Measurements from ENCODE around the gene ZNF77. TPM values are rescaled to one million over a fixed set of nuclear protein-coding genes. Genes with fewer than 3 reads are reported as not detected.

The ZNF77 gene
- total and polyA plus RNA-seq, 8 donors, result 0.29 to 65.3 (median 4.2) TPM

- H3K9me3 ChIP-seq, result no peaks in the 10 kb centered on the region
- WGBS, 5 donors, result 91 to 95% (median 92%) methylated on average over 7 to 15 of the region's 15 CpGs
- intact Hi-C loops (cut with DNase I; ENCODE audit: low total_unique reads), result no loop called here
These were observed 44.6 kb upstream of the ZNF77 start for GRCh38 chr19:2989236-2989946.

GRCh38 chr19:2988568-2988967 is 43.8 kb upstream of the ZNF77 start:
- Histone ChIP-seq H3K9me3 (no peaks in the 10 kb centered on the region), H3K27ac (no peak overlapping the region), H3K36me3 (no peaks in the 10 kb centered on the region), H3K4me1 (peaks cover 7 to 12% (median 11%) of the 10 kb centered on the region in 4 donors), H3K27me3 (peaks cover 0 to 9% (median 7%) of the 10 kb centered on the region in 3 donors), H3K4me3 (no peak overlapping the region)
- TF ChIP-seq CTCF (IDR thresholded peaks at IDR 0.05), result no peak
- TF ChIP-seq EP300 (IDR thresholded peaks at IDR 0.05), result no peak
- TF ChIP-seq POLR2A (IDR thresholded peaks at IDR 0.05), result no peak
- no peak for TF ChIP-seq POLR2AphosphoS5 (IDR thresholded peaks at IDR 0.05)
- no peak for DNase-seq
- WGBS, 5 donors, result 89 to 95% (median 92%) methylated on average over 3 of the region's 3 CpGs
- intact Hi-C loops (cut with DNase I; ENCODE audit: low total_unique reads), result no loop called here

More at GRCh38 chr19:2989236-2989946, 44.6 kb upstream of the ZNF77 start:
- no peak for DNase-seq
- no peak for TF ChIP-seq EP300 (IDR thresholded peaks at IDR 0.05)
- no peak for TF ChIP-seq POLR2AphosphoS5 (IDR thresholded peaks at IDR 0.05)
- TF ChIP-seq CTCF (IDR thresholded peaks at IDR 0.05), result no peak
- no peak for TF ChIP-seq POLR2A (IDR thresholded peaks at IDR 0.05)
- H3K27me3 ChIP-seq, result peaks cover 0 to under 1% (median 0%) of the 10 kb centered on the region in 3 donors
- peaks cover 0 to 4% (median 2%) of the 10 kb centered on the region in 4 donors for H3K4me1 ChIP-seq
- no peaks in the 10 kb centered on the region for H3K36me3 ChIP-seq
- H3K4me3 ChIP-seq, result no peak overlapping the region
- H3K27ac ChIP-seq, result no peak overlapping the region

- intact Hi-C loops (cut with DNase I; ENCODE audit: low total_unique reads), result no loop called here
- TF ChIP-seq POLR2AphosphoS5 (IDR thresholded peaks at IDR 0.05), result no peak
- no peak for TF ChIP-seq POLR2A (IDR thresholded peaks at IDR 0.05)
- no peak for TF ChIP-seq CTCF (IDR thresholded peaks at IDR 0.05)
- TF ChIP-seq EP300 (IDR thresholded peaks at IDR 0.05), result no peak
These were observed 43.0 kb upstream of the ZNF77 start for GRCh38 chr19:2987797-2988196.

GRCh38 chr19:2986951-2987524 is 42.3 kb upstream of the ZNF77 start:
- no peak overlapping the region for H3K27ac ChIP-seq
- H3K27me3 ChIP-seq, result peaks cover 0 to 12% (median 7%) of the 10 kb centered on the region in 3 donors
- WGBS, 5 donors, result 34 to 51% (median 42%) methylated on average over 14 to 20 of the region's 20 CpGs
- TF ChIP-seq POLR2AphosphoS5 (IDR thresholded peaks at IDR 0.05), result no peak
- TF ChIP-seq EP300 (IDR thresholded peaks at IDR 0.05), result no peak
- TF ChIP-seq POLR2A (IDR thresholded peaks at IDR 0.05), result no peak
- TF ChIP-seq CTCF (IDR thresholded peaks at IDR 0.05), result no peak
- peaks cover 22 to 26% (median 24%) of the 10 kb centered on the region in 4 donors for H3K4me1 ChIP-seq
- H3K9me3 ChIP-seq, result no peaks in the 10 kb centered on the region
- H3K36me3 ChIP-seq, result no peaks in the 10 kb centered on the region
- DNase-seq, result peak in 1 of 2 donors; percentile 76
- H3K4me3 ChIP-seq, result no peak overlapping the region
- intact Hi-C loops (cut with DNase I; ENCODE audit: low total_unique reads), result no loop called here

More at GRCh38 chr19:2987797-2988196, 43.0 kb upstream of the ZNF77 start:
- H3K27me3 ChIP-seq, result peaks cover 0 to 12% (median 7%) of the 10 kb centered on the region in 3 donors
- no peak overlapping the region for H3K4me3 ChIP-seq
- H3K27ac ChIP-seq, result no peak overlapping the region
- WGBS, 5 donors, result 69 to 78% (median 73%) methylated on average over 9 to 12 of the region's 12 CpGs
- peaks cover 14 to 20% (median 18%) of the 10 kb centered on the region in 4 donors for H3K4me1 ChIP-seq
- no peaks in the 10 kb centered on the region for H3K9me3 ChIP-seq
- no peaks in the 10 kb centered on the region for H3K36me3 ChIP-seq
- DNase-seq, result no peak
